GM21723 (cell line): Measurements from ENCODE around the gene CCSAP.
A peak's percentile ranks its signal among the peaks of the same experiment; 100 is the strongest.
"Not testable (repeated sequence)": the region's sequence is repeated elsewhere in the genome, so short reads cannot be mapped to it uniquely, and the experiment has no call there.

Experiments used
- ATAC-seq: cut with Tn5 transposase; IDR thresholded peaks from one replicate; pipeline ENCODE4 v1.9.1; 2021; ENCODE audit warnings: mild to moderate bottlenecking, moderate library complexity; ENCODE audit not compliant: unreplicated experiment

The CCSAP gene

GRCh38 chr1:229293528-229294204 is 49.2 kb downstream of the CCSAP start:
- no peak for ATAC-seq

- not testable (repeated sequence) for ATAC-seq
Measured at GRCh38 chr1:229291686-229292085, 51.2 kb downstream of the CCSAP start.

GRCh38 chr1:229288516-229288915 is 54.3 kb downstream of the CCSAP start:
- ATAC-seq: no peak

DNA sequence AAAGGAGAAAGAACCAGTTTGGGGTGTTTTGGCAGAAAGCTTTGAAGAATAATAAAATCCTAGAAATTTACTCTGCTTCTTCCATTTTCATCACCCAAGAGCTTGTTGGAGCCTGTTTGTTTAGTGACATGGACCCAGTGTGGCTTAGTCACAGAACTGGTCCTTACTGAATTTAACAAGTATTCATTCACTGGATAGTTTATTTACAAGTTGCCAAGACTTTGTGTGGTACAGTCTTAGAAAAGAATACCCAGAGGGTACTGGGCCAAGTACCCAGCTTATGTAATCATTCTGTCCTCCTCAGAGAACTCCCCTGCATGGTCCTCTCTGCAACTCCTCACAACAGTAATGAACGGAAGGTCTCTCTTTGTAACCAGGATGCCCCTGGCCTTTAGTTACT is 55.6 kb downstream of the CCSAP start:
- no peak for ATAC-seq

DNA sequence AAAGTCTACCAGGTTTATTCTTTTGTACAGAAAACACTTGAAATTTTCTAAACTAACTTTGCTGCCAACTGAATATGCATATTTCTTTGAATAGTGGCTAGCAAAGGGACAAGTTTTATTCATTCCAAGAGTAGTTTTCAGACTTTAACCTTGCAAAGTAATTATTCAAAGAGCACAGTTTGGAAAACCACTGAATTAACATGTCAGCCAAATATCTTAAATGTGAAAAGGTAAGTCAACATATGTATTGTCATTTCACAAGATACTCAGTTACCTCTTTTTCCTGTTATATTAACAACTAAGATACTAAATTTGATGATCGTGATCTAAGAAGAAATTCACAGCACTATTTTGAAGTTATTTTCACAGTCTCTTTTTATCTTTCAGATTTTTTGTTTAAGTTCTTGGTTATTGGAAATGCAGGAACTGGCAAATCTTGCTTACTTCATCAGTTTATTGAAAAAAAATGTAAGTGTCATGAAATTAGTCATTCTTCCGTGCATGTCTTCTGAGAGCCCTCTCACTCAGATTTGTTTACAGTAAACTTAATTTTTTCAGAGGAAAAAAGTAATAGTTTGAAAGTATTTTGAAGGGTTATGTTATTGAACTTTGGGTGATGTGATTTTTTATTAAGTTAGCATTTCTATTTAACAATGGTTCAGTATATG is 56.6 kb downstream of the CCSAP start:
- no peak for ATAC-seq

- ATAC-seq: no peak
Measured at GRCh38 chr1:229285440-229285839, 57.4 kb downstream of the CCSAP start.

- ATAC-seq: no peak
Measured at GRCh38 chr1:229284887-229285286, 58.0 kb downstream of the CCSAP start.

DNA sequence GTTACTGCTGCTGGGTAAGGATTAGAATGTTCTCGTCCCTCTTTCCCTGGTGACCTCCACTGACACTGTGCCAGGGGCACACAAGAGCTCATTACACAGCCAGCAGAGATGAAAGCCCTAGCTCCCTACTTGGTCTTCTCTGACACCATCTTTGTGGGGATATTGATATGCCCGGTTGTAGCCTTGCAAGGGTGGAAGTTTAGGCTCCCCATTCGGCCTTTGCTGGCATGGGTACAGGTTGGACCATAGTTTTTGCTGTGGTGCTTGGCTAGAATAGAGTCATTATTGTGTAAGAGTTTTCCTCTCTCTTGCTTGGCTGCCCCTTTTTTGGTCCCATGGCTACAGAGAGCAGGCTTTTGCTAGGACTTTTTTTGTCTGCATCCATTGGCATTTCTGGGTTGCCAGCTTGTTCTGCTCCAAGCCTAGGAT is 59.6 kb downstream of the CCSAP start:
- ATAC-seq: no peak

GRCh38 chr1:229282295-229282823 is 60.5 kb downstream of the CCSAP start:
- no peak for ATAC-seq

DNA sequence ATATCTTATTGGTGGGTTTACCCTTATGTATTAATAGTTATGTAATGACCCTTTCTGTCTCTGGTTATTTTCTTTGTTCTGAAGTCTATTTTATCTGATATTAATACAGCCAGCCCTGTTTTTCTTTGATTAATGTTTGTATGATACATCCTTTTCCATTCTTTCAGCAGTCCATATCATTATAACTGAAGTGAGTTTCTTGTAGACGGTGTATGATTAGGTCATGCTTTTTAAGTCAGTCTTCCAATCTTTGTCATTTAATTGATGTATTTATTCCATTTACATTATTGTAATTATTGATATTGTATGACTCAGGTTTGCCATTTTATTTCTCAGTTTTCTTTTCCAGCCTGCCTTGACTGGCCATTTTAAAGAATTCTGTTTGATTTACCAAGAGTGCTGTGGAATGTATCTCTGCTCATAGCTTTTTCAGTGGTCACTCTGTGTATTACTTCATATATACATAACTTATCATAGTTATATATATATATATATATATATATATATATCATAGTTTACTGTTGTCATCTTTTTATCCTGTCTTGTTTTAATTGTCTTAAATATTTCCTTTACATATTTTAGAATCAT is 61.4 kb downstream of the CCSAP start:
- no peak for ATAC-seq

GRCh38 chr1:229280921-229281320 is 61.9 kb downstream of the CCSAP start:
- no peak for ATAC-seq

GRCh38 chr1:229280037-229280828 is 62.6 kb downstream of the CCSAP start:
- no peak for ATAC-seq

GRCh38 chr1:229279242-229279641 is 63.6 kb downstream of the CCSAP start:
- no peak for ATAC-seq

- no peak for ATAC-seq
Measured at GRCh38 chr1:229278120-229278741, 64.6 kb downstream of the CCSAP start.

DNA sequence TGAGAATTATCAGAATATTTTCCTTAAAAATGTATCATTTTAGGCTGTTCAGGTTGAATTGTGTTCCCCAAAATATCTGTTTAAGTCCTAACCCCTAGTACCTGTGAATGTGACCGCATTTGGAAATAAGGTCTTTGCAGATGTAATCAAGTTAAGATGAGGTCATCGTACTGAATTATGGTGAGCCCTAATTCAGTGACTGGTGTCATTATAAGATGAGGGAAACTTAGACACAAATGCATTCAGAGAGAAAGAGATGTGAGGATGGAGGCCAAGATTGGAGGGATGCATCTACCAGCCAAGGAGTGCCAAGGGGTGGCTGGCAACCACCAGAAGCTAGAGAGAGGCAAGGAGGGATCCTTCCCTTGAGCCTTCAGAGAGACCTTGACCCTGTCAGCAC is 67.8 kb downstream of the CCSAP start:
- ATAC-seq: no peak

- no peak for ATAC-seq
Measured at GRCh38 chr1:229273507-229274232, 69.2 kb downstream of the CCSAP start.

DNA sequence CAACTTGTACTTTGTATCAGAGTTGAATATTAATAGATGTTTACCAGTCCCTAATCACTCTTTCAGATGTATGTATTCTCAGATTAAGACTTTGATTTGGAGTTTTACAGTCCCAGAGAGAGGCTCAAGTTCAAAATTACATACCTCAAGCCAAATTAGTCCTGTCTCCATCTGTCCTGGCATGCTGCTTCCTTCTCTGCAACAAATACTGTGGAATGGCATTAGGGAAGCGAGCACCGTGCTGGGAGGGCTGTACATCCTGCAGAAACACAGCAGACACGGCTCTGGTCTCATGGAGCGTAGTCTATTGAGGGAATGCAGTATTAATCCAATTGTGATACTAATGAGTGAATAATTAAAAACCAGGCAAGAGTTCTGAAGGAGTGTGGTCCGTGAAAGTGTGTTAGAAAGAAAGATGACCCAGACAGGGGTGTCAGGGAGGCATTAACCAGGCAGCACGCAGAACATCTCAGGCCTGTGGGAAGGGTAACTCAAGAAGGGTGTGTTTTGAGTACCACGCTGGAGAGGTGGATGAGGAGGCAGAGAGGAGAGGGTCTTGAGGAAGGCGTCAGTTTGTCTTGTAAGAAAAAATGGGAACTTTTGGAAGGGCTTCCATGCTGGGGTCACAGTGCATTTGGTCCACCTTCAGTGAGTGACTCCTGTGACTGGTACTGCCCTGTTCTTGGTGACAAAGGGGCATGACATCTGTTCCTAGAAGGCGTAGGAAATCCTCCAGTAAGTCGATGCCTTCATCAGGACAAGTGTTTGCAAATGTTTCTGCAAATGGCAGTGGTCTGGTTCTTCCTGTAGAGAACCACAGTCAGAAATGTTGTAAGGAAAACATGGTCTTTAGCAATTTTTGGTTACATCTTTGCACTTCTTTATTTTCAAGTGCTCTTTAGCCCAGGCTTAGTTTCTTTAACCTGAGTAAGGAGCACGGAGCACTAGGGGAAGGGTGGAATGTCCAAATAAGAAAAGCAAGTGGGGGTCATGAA is 70.4 kb downstream of the CCSAP start:
- ATAC-seq: no peak

DNA sequence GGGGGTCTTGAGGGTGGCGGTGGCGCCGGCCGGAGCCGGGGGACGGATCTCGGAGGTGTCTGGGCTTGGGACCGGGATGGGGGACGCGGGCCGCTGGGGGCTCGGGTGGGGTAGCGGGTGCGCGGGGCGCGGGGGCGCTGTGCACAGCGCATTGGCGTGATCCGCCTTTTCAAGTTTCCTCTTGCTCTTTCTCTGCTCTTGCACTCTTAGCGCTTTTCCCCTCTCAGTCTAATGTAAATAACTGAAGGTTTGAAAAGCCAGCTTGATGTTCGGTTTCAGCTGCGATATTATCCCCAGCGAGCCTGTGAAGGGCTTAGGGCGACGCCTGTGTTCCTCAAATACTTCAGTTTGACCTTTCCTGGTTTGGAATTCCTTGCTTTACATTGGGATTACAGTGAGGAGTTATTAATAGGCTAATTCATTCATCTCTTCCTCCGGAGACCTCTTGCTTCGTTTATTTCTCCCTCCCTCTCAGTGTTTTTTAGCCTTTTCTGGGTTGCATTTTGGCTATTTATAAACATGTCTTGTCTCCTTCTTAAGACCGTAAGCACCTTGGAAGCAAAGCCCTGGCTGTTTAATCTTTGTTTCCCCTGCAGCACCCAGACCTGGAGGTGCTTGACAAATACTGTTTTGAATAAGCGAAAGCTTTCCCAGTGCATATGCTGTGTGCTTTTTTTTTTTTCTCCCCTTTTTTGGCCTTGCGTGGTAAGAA is 71.2 kb downstream of the CCSAP start:
- ATAC-seq: peak; percentile 61
